ENCODE results near the gene C17orf113.
A peak's percentile ranks its signal among the peaks of the same experiment; 100 is the strongest.

Gene C17orf113

GRCh38 chr17:42050393-42051012, at the start of gene C17orf113:
Gene C17orf113, minus strand, starts transcription at chr17:42050601. Its CDS starts 7,225 bp downstream, at chr17:42043376.
- no peak for TF ChIP-seq CTCF (IDR thresholded peaks at IDR 0.05; ENCODE audit: low read depth, low read length)
- peak within 1 kb of the TSS; percentile 42 to 49 for H3K4me3 ChIP-seq (replicated peaks in 1 of 2; ENCODE audit: low read depth in 2 of 2, low read length in 2 of 2)
- DNase-seq (ENCODE audit: low read depth in 2 of 2) = peak in 1 of 2 donors; percentile 29

GRCh38 chr17:42098730-42099399, 48.5 kb upstream of the C17orf113 start:
- DNase-seq (ENCODE audit: low read depth in 2 of 2) = no peak
- TF ChIP-seq CTCF (IDR thresholded peaks at IDR 0.05; ENCODE audit: low read depth, low read length) = no peak
- no peak overlapping the region for H3K4me3 ChIP-seq (replicated peaks in 1 of 2; ENCODE audit: low read depth in 2 of 2, low read length in 2 of 2)

- DNase-seq (ENCODE audit: low read depth in 2 of 2) = no peak
- no peak for TF ChIP-seq CTCF (IDR thresholded peaks at IDR 0.05; ENCODE audit: low read depth, low read length)
- no peak within 1 kb of the TSS for H3K4me3 ChIP-seq (replicated peaks in 1 of 2; ENCODE audit: low read depth in 2 of 2, low read length in 2 of 2)
These were observed 47.6 kb upstream of the C17orf113 start, which contains the start of gene ZNF385C for GRCh38 chr17:42097691-42098631. Gene ZNF385C, minus strand, starts transcription at chr17:42098473. Its CDS starts 35,417 bp downstream, at chr17:42063056.

GRCh38 chr17:42096360-42097111, 46.1 kb upstream of the C17orf113 start:
- no peak for TF ChIP-seq CTCF (IDR thresholded peaks at IDR 0.05; ENCODE audit: low read depth, low read length)
- no peak overlapping the region for H3K4me3 ChIP-seq (replicated peaks in 1 of 2; ENCODE audit: low read depth in 2 of 2, low read length in 2 of 2)
- no peak for DNase-seq (ENCODE audit: low read depth in 2 of 2)

GRCh38 chr17:42094375-42095069, 44.1 kb upstream of the C17orf113 start:
- H3K4me3 ChIP-seq (replicated peaks in 1 of 2; ENCODE audit: low read depth in 2 of 2, low read length in 2 of 2) = no peak overlapping the region
- DNase-seq (ENCODE audit: low read depth in 2 of 2) = no peak
- TF ChIP-seq CTCF (IDR thresholded peaks at IDR 0.05; ENCODE audit: low read depth, low read length) = no peak
